HepG2 (cell line): ENCODE data around the gene ZNF586. TPM values are rescaled to one million over a fixed set of nuclear protein-coding genes. Genes with fewer than 3 reads are reported as not detected.
A peak's percentile ranks its signal among the peaks of the same experiment; 100 is the strongest.

Experiments used
- ARNT2 ChIP-seq: sonication (generic); formaldehyde crosslinking; IDR thresholded peaks from 2 replicates; pipeline ENCODE4 v1.8.0; 2022; ENCODE audit warnings: mild to moderate bottlenecking, low read depth, missing genetic modification reagents, moderate library complexity
- GFI1 ChIP-seq: sonication (generic); formaldehyde crosslinking; IDR thresholded peaks from 2 replicates; pipeline ENCODE4 v1.5.0; 2020; ENCODE audit warnings: missing genetic modification reagents, mild to moderate bottlenecking, borderline replicate concordance
- GTF2F1 ChIP-seq: fragments of 150-350 bp; IDR thresholded peaks from 2 replicates; pipeline ENCODE4 v1.6.1; 2014; ENCODE audit warnings: low read length
- HNF4G ChIP-seq, 2 experiments: sonication (generic) in 1 of 2; formaldehyde crosslinking in 1 of 2; IDR thresholded peaks; 2 replicates each; pipeline versions ENCODE4 v1.4.0 to v1.6.1; 2011 to 2020; ENCODE audit warnings: borderline replicate concordance in 2 of 2, low read depth in 2 of 2, mild to moderate bottlenecking in 2 of 2, low read length in 1 of 2, missing genetic modification reagents in 1 of 2, moderate library complexity in 1 of 2
- HNRNPLL ChIP-seq: fragments of 200-400 bp; formaldehyde crosslinking; IDR thresholded peaks from 2 replicates; pipeline ENCODE4 v1.6.1; 2017; ENCODE audit warnings: mild to moderate bottlenecking, low read depth, low read length; ENCODE audit not compliant: poor library complexity, severe bottlenecking
- MYPOP ChIP-seq: sonication (generic); formaldehyde crosslinking; IDR thresholded peaks from 2 replicates; pipeline ENCODE4 v1.8.1; 2023; ENCODE audit warnings: mild to moderate bottlenecking, moderate library complexity, missing genetic modification reagents
- NCOA5 ChIP-seq: sonication (generic); formaldehyde crosslinking; IDR thresholded peaks from 2 replicates; pipeline ENCODE4 v1.4.0; 2020; ENCODE audit warnings: missing genetic modification reagents
- SALL2 ChIP-seq: sonication (generic); formaldehyde crosslinking; IDR thresholded peaks from 2 replicates; pipeline ENCODE4 v1.8.1; 2023; ENCODE audit warnings: mild to moderate bottlenecking, missing genetic modification reagents, inconsistent platforms
- TBX2 ChIP-seq: sonication (generic); formaldehyde crosslinking; IDR thresholded peaks from 2 replicates; pipeline ENCODE4 v1.5.0; 2020; ENCODE audit warnings: missing genetic modification reagents, mild to moderate bottlenecking, borderline replicate concordance
- TFE3 ChIP-seq: IDR thresholded peaks from 2 replicates; pipeline ENCODE4 v1.6.1; 2016
- TRIM24 ChIP-seq: sonication (generic); formaldehyde crosslinking; IDR thresholded peaks from 2 replicates; pipeline ENCODE4 v1.8.0; 2022; ENCODE audit warnings: mild to moderate bottlenecking, missing genetic modification reagents
- TSC22D2 ChIP-seq: sonication (generic); formaldehyde crosslinking; IDR thresholded peaks from 2 replicates; pipeline ENCODE4 v1.5.1; 2020; ENCODE audit warnings: missing genetic modification reagents, mild to moderate bottlenecking, borderline replicate concordance
- YEATS4 ChIP-seq: sonication (generic); formaldehyde crosslinking; IDR thresholded peaks from 2 replicates; pipeline ENCODE4 v1.4.0; 2020; ENCODE audit warnings: missing genetic modification reagents, borderline replicate concordance
- ZFP82 ChIP-seq: sonication (generic); formaldehyde crosslinking; IDR thresholded peaks from 2 replicates; pipeline ENCODE4 v1.5.1; 2020; ENCODE audit warnings: mild to moderate bottlenecking, missing genetic modification reagents, borderline replicate concordance
- ZNF317 ChIP-seq: sonication (generic); formaldehyde crosslinking; IDR thresholded peaks from 2 replicates; pipeline ENCODE4 v1.5.0; 2020; ENCODE audit warnings: mild to moderate bottlenecking, missing genetic modification reagents
- ZNF354B ChIP-seq: sonication (generic); formaldehyde crosslinking; IDR thresholded peaks from 2 replicates; pipeline ENCODE4 v1.8.0; 2022; ENCODE audit warnings: mild to moderate bottlenecking, missing genetic modification reagents
- ZNF382 ChIP-seq: sonication (generic); formaldehyde crosslinking; IDR thresholded peaks from 2 replicates; pipeline ENCODE4 v1.5.0; 2020; ENCODE audit warnings: missing genetic modification reagents, mild to moderate bottlenecking, borderline replicate concordance
- ZNF549 ChIP-seq: sonication (generic); formaldehyde crosslinking; IDR thresholded peaks from 2 replicates; pipeline ENCODE4 v1.5.0; 2020; ENCODE audit warnings: missing genetic modification reagents
- ZNF660 ChIP-seq: sonication (generic); formaldehyde crosslinking; IDR thresholded peaks from 2 replicates; pipeline ENCODE4 v1.5.1; 2020; ENCODE audit warnings: mild to moderate bottlenecking, low read depth, missing genetic modification reagents, borderline replicate concordance
- ZNF670 ChIP-seq: sonication (generic); formaldehyde crosslinking; IDR thresholded peaks from 2 replicates; pipeline ENCODE4 v1.8.0; 2022; ENCODE audit warnings: mild to moderate bottlenecking, missing genetic modification reagents, borderline replicate concordance
- ZNF841 ChIP-seq: sonication (generic); formaldehyde crosslinking; IDR thresholded peaks from 2 replicates; pipeline ENCODE4 v1.8.1; 2023; ENCODE audit warnings: missing genetic modification reagents, borderline replicate concordance
- polyA plus RNA-seq, 8 experiments: library from polyadenylated mRNA; depleted of rRNA in 3 of 8; stranded (reverse) in 7 of 8; unstranded in 1 of 8; fragments of >200 nt; fragmentation: Illumina TruSeq in 4 of 8; extraction: Trizol in 4 of 8; gene quantifications; 2 replicates each; pipeline versions ENCODE4 v1.2.1 to v1.2.3, GENCODE V29; 2011 to 2016; ENCODE audit warnings: low read depth in 4 of 8, missing spikeins in 1 of 8, mixed read lengths in 1 of 8; ENCODE audit not compliant: insufficient read depth in 1 of 8
- total RNA-seq, 5 experiments: library from RNA; depleted of rRNA; stranded (reverse); fragments of >200 nt; fragmentation: Illumina TruSeq; extraction: Trizol; gene quantifications; 2 replicates each; pipeline ENCODE4 v1.2.3, GENCODE V29; 2016; ENCODE audit warnings: low read depth in 1 of 5
- TF ChIP-seq, protein P1 (sequence below): sonication (generic); formaldehyde crosslinking; IDR thresholded peaks from 2 replicates; pipeline ENCODE4 v1.5.0; 2020; ENCODE audit warnings: missing genetic modification reagents, mild to moderate bottlenecking, borderline replicate concordance
- TF ChIP-seq, protein P2 (sequence below): sonication (generic); formaldehyde crosslinking; IDR thresholded peaks from 2 replicates; pipeline ENCODE4 v1.5.0; 2020; ENCODE audit warnings: mild to moderate bottlenecking, missing genetic modification reagents

The ZNF586 gene
- total and polyA plus RNA-seq, 2 of the 13 experiments (the other 11 are each of a cell fraction or from before 2014, with no cell fraction given) = 0.50 to 3.4 TPM

DNA sequence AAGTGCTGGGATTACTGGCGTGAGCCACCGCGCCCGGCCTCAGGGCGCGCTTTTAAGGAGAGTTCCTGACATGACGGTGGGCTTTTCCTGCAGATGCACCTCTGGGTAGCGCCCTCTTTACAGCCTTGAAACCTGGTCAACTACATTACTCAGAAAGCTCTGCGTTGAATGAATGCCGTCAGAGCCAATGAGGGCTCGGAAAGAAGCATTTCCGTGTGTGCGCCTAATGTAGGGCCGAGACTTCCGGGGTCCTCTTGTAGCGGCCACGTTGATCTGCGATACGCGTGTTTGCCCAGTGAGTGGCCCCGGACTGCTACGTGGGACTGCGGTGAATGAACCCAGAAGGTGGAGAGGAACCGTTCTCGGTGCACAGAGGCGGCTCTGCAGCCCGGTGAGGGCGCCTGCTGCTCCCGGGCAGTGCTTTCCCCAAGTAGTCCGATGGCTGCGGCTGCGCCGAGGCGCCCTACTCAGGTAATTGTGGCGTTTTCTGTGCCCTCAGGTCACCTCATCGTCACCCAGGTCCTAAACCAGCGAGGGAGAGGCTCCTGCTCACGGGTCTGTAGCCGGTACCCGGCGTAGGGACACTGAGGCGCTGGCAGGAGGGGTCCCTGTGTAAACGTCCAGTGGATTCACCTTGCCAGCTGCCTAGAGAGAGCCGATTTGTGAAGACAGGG lies 50.1 kb downstream of the ZNF586 start (continued):
- TF ChIP-seq, protein P1, sequence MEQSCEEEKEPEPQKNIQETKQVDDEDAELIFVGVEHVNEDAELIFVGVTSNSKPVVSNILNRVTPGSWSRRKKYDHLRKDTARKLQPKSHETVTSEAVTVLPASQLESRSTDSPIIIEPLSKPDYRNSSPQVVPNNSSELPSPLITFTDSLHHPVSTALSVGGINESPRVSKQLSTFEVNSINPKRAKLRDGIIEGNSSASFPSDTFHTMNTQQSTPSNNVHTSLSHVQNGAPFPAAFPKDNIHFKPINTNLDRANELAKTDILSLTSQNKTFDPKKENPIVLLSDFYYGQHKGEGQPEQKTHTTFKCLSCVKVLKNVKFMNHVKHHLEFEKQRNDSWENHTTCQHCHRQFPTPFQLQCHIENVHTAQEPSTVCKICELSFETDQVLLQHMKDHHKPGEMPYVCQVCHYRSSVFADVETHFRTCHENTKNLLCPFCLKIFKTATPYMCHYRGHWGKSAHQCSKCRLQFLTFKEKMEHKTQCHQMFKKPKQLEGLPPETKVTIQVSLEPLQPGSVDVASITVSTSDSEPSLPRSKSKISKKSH (CRISPR knock-in tag) = no peak
- TF ChIP-seq TFE3 (CRISPR knock-in tag) = peak; percentile 30; the same call in 1 of the 2 replicates
- no peak for TF ChIP-seq TRIM24 (CRISPR knock-in tag)
- no peak for TF ChIP-seq ZNF354B (CRISPR knock-in tag)
- no peak for TF ChIP-seq ZNF660 (CRISPR knock-in tag)
- TF ChIP-seq ZFP82 = no peak
- TF ChIP-seq HNF4G (IDR thresholded peaks at IDR 0.05; ENCODE audit: borderline replicate concordance, low read depth, low read length) = no peak
- no peak for TF ChIP-seq HNF4G (CRISPR knock-in tag; IDR thresholded peaks at IDR 0.05; ENCODE audit: borderline replicate concordance, low read depth)
- no peak for TF ChIP-seq GFI1 (CRISPR knock-in tag)
- 0 out of 2 replicates have a peak, but pooled peaks have one; percentile 64 for TF ChIP-seq SALL2
- peak; percentile 97 for TF ChIP-seq YEATS4 (CRISPR knock-in tag)
- peak; percentile 57; the same call in 1 of the 2 replicates for TF ChIP-seq ZNF317 (CRISPR knock-in tag)
- TF ChIP-seq ZNF841 (CRISPR knock-in tag) = no peak
- no peak for TF ChIP-seq GTF2F1
- peak; percentile 78; the same call in 1 of the 2 replicates for TF ChIP-seq MYPOP (CRISPR knock-in tag)
- TF ChIP-seq, protein P2, sequence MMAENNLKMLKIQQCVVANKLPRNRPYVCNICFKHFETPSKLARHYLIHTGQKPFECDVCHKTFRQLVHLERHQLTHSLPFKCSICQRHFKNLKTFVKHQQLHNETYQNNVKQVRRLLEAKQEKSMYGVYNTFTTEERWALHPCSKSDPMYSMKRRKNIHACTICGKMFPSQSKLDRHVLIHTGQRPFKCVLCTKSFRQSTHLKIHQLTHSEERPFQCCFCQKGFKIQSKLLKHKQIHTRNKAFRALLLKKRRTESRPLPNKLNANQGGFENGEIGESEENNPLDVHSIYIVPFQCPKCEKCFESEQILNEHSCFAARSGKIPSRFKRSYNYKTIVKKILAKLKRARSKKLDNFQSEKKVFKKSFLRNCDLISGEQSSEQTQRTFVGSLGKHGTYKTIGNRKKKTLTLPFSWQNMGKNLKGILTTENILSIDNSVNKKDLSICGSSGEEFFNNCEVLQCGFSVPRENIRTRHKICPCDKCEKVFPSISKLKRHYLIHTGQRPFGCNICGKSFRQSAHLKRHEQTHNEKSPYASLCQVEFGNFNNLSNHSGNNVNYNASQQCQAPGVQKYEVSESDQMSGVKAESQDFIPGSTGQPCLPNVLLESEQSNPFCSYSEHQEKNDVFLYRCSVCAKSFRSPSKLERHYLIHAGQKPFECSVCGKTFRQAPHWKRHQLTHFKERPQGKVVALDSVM (CRISPR knock-in tag) = 0 out of 2 replicates have a peak, but pooled peaks have one; percentile 11
- TF ChIP-seq ZNF670 (CRISPR knock-in tag) = no peak
- TF ChIP-seq TBX2 (CRISPR knock-in tag) = no peak
- TF ChIP-seq TSC22D2 (CRISPR knock-in tag) = peak; percentile 40; the same call in 1 of the 2 replicates
- no peak for TF ChIP-seq NCOA5
- TF ChIP-seq ZNF549 = no peak
- TF ChIP-seq ZNF382 (CRISPR knock-in tag) = no peak
- TF ChIP-seq ARNT2 (CRISPR knock-in tag) = no peak
- TF ChIP-seq HNRNPLL = peak; percentile 65
